Middle frontal gyrus (tissue), 1 donor: Measurements from ENCODE around the gene FAAH.
A peak's percentile ranks its signal among the peaks of the same experiment; 100 is the strongest.
"Not testable (repeated sequence)": the region's sequence is repeated elsewhere in the genome, so short reads cannot be mapped to it uniquely, and the experiment has no call there.

Source experiments
- DNase-seq: peaks from one replicate; pipeline ENCODE4 v3.0.0-alpha.2; 2015; ENCODE audit warnings: low spot score; ENCODE audit errors: extremely low spot score

The FAAH gene

GRCh38 chr1:46394108-46394871 is at the start of gene FAAH:
TSS of gene FAAH (plus strand) at chr1:46394317. CDS start at chr1:46394349, 32 bp downstream.
- peak; percentile 25 for DNase-seq

DNA sequence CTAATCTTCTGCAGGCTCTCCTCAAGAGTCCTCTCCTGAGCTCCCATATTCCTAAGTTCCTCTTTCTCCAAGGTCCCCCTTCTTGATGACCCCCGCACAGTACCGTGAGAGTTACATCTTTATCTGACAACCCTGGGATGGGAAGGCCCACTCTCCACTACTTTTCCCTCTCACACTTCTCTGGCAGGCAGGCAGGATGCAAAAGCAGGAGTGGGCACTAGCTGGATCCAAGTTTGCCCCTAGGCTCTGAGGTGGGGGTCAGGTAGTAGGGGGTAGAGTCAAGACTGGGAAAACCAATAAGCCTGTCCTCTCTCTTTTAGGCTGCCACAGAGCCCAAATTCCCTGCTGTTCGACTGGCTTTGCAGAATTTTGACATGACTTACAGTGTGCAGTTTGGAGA is 49.6 kb upstream of the FAAH start:
- no peak for DNase-seq

- no peak for DNase-seq
Observed at GRCh38 chr1:46345281-46345680, 48.8 kb upstream of the FAAH start.

DNA sequence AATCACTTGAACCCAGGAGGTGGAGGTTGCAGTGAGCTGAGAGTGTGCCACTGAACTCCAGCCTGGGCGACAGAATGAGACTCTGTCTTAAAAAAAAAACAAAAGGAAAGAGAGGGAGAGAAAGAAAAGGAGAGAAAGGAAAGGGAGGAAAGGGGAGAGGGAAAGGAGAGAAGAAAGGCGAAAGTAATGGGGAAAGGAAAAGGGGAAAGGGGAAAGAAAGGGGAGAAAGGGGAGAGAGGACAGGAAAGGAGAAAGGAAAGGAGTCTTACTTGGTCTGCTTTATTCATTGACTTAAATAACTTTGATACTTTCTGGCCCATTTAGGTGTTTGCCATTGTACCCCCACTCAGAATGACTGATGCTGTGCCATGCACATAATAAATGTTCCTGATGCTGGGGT is 41.8 kb upstream of the FAAH start:
- no peak for DNase-seq

GRCh38 chr1:46355920-46356319 is 38.2 kb upstream of the FAAH start:
- not testable (repeated sequence) for DNase-seq

- DNase-seq: no peak
Observed at GRCh38 chr1:46362158-46362557, 32.0 kb upstream of the FAAH start.

GRCh38 chr1:46363121-46363520 is 31.0 kb upstream of the FAAH start:
- no peak for DNase-seq

DNA sequence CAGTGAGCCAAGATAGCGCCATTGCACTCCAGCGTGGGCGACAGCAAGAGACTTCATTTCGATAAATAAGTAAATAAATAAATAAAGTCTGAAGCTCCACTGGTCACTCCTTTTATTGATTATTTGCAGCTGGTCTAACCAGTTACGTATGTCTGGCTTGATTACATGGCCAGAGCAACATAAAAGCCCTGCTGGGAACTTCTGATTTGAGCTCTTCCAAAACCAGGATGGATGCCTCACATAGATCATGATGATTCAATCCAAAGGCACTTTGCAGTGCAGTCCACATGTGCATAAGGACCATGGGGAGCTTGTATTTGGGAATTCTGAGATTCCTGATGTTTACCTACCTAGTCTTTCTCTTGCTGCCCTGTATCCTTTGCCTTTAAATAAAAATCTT is 29.5 kb upstream of the FAAH start:
- no peak for DNase-seq

- DNase-seq: not testable (repeated sequence)
Observed at GRCh38 chr1:46365796-46366195, 28.3 kb upstream of the FAAH start.

GRCh38 chr1:46367072-46367471 is 27.0 kb upstream of the FAAH start:
- DNase-seq: no peak

- not testable (repeated sequence) for DNase-seq
Observed at GRCh38 chr1:46367701-46368100, 26.4 kb upstream of the FAAH start.

DNA sequence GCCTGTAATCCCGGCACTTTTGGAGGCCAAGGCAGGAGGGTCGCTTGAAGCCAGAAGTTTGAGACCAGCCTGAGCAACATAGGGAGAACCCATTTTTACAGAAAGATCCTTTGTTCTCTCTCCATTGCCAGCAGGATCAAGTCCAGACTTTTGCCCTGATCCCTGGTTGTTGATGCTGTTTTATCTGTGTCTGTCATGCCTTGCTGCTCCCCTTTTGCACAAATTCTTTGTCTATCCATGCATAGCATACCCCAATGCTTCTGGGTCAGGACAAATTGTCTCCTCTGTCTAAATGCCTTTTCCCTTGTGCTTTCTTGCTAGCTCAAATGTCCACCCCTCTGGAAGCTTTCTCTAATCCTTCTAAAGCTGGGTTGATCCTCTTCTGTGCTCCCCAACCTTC is 25.3 kb upstream of the FAAH start:
- DNase-seq: no peak

DNA sequence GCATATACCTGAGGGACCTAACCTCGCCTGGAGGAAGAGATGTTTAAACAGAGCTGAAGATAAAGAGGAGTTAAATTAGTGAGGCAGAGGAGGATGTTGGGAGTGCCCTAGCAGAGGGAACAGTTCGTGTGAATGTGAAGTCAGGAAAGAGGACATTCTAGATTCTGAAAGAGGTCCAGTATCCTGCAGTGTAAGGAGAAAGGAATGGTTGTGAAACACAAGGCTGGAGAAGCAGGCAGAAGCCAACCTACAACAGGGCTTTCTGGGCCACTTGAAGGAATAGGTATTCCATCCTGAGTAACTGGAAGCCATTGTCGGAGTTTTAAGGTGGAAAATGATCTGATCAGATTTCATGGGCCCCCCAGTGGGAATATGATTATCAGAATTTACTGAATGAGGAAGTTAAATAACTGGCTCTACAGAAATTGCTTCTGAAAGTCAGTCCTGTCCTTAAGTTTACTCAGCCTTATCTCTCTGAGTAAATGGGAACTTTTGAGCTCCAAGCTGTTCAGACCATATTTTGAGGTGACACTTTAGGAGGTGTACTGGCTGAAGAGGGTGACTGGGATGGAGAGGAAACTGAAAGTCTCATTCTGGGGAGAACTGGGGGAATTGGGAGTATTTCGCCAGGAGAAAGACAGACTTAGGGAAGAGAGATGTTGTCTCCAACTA is 24.4 kb upstream of the FAAH start:
- no peak for DNase-seq

- DNase-seq: no peak
Observed at GRCh38 chr1:46370214-46370633, 23.9 kb upstream of the FAAH start.

- no peak for DNase-seq
Observed at GRCh38 chr1:46372431-46372830, 21.7 kb upstream of the FAAH start.

DNA sequence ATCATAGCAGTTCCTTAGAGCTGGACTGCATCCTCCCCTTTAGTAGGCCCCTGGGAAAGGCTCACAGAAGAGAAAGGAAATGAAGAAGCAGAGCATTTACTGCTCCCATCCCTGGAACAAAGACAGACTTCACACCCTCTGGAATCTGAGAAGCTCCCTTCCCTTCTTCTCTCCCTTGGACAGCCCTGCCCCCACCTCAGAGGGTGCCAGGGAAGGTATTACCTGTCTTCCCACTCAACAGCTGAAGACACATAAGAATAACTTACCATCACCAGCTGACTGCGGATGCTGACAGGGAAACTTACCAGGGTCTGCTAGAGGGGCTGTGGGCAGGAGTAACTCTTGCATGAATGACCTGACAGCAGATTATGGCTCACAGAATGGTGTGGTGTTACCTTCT is 14.1 kb upstream of the FAAH start:
- no peak for DNase-seq

DNA sequence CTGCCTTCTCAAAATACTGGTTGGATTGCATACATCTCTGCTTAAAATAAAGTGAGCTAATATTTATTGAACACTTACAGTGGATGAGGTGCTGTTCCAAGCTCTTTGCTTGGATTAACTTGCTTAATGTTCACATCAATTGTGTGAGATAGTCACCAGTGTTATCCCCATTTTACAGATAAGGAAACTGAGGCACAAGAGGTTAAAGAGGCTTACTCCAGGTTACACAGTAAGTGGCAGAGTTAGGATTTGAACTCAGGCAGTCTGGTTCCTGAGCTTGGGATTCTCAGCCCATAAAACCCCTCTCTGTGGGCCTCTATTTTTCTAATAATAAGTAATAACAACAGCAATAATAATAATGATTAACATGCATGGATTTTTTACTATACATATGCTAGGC is 13.6 kb upstream of the FAAH start:
- no peak for DNase-seq

GRCh38 chr1:46393510-46393909 is 607 bp upstream of the FAAH start:
- no peak for DNase-seq

- no peak for DNase-seq
Observed at GRCh38 chr1:46394872-46395465, 852 bp downstream of the FAAH start.

GRCh38 chr1:46396441-46397398 is 2.6 kb downstream of the FAAH start:
- DNase-seq: no peak

DNA sequence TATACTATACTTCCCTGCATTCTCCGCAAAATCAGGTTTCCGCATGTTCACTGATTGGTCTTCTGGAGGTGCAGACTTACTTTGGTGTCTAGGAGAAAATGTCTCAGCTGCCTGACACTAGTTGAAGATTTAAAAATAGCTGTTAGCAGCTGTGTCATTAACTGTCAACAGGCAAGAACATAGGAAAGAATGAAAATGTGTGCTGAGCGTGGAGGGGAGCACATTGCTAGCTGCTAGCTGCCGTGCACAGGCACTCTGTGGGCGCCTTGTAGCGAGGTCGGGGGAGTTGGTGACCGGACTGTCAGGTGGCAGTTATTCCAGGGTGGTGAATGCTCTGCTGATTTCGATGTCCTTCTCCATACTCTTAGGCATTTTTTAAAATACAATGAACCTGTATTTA is 5.2 kb downstream of the FAAH start:
- DNase-seq: no peak
